ENCODE results near the gene ELF3.

The ELF3 gene

GRCh38 chr1:201990427-201990826, 20.0 kb upstream of the ELF3 start:
- no peak for TF ChIP-seq CTCF (IDR thresholded peaks at IDR 0.05; ENCODE audit: low read depth, low read length)
- no peak for DNase-seq (ENCODE audit: extremely low read depth, low read depth)

GRCh38 chr1:201999625-202000238, 10.7 kb upstream of the ELF3 start:
- TF ChIP-seq CTCF (IDR thresholded peaks at IDR 0.05; ENCODE audit: low read depth, low read length), result peak; percentile 72

GRCh38 chr1:202002507-202002906, 7.9 kb upstream of the ELF3 start:
- TF ChIP-seq CTCF (IDR thresholded peaks at IDR 0.05; ENCODE audit: low read depth, low read length), result no peak
- DNase-seq (ENCODE audit: extremely low read depth, low read depth), result no peak

More at GRCh38 chr1:201999625-202000238, 10.7 kb upstream of the ELF3 start:
- no peak for DNase-seq (ENCODE audit: extremely low read depth, low read depth)

GRCh38 chr1:202004711-202005110, 5.7 kb upstream of the ELF3 start:
- TF ChIP-seq CTCF (IDR thresholded peaks at IDR 0.05; ENCODE audit: low read depth, low read length), result no peak
- DNase-seq (ENCODE audit: extremely low read depth, low read depth), result no peak

- TF ChIP-seq CTCF (IDR thresholded peaks at IDR 0.05; ENCODE audit: low read depth, low read length), result peak; percentile 31
- DNase-seq (ENCODE audit: extremely low read depth, low read depth), result no peak
Observed at GRCh38 chr1:202005958-202006357, 4.4 kb upstream of the ELF3 start.

- TF ChIP-seq CTCF (IDR thresholded peaks at IDR 0.05; ENCODE audit: low read depth, low read length), result no peak
- DNase-seq (ENCODE audit: extremely low read depth, low read depth), result no peak
Observed at GRCh38 chr1:202007304-202007703, 3.1 kb upstream of the ELF3 start.

- no peak for TF ChIP-seq CTCF (IDR thresholded peaks at IDR 0.05; ENCODE audit: low read depth, low read length)
- DNase-seq (ENCODE audit: extremely low read depth, low read depth), result no peak
Observed at GRCh38 chr1:202007805-202008489, 2.4 kb upstream of the ELF3 start.

All from AG09319 (cell line).